ENCODE measurements around the gene LNPEP. TPM values are rescaled to one million over a fixed set of nuclear protein-coding genes. Genes with fewer than 3 reads are reported as not detected.

LNPEP gene
- total and polyA plus RNA-seq, 2 of the 4 experiments (the other 2 are of a cell fraction): 3.6 to 27.4 TPM

- no peak overlapping the region for H2BK20ac ChIP-seq (ENCODE audit: low read depth, low read length)
- no peak overlapping the region for H3K9ac ChIP-seq (ENCODE audit: low read depth, low read length)
- H3K79me1 ChIP-seq (ENCODE audit: low read depth in 1 of 2, low read length in 2 of 2): no peaks in the 10 kb centered on the region
- no peak overlapping the region for H3K23ac ChIP-seq (ENCODE audit: low read depth, low read length)
- no peak overlapping the region for H4K8ac ChIP-seq (ENCODE audit: low read depth in 2 of 2, low read length in 2 of 2)
- peaks cover 3% of the 10 kb centered on the region for H3K27me3 ChIP-seq (ENCODE audit: control insufficient read depth, insufficient read depth, low read length)
- no peak for DNase-seq
- no peak overlapping the region for H2BK15ac ChIP-seq (ENCODE audit: low read depth, low read length)
- ChIA-PET POLR2A (ENCODE audit: unreplicated experiment) (no interaction called here), CTCF (interaction anchor here (0.8 kb wide), 1 partner anchor 28 kb away, joined by 3 read pairs; no protein-coding TSS in a partner anchor)
- no peak overlapping the region for H4K91ac ChIP-seq (ENCODE audit: insufficient read depth, low read depth, low read length)
- in situ Hi-C loops (cut with MboI; ENCODE audit: low sequenced_read_pairs): no loop called here
- no peaks in the 10 kb centered on the region for H3K9me1 ChIP-seq (ENCODE audit: insufficient read depth, low read length)
- no peak overlapping the region for H2BK5ac ChIP-seq (ENCODE audit: low read depth, low read length, poor library complexity, severe bottlenecking)
- no peaks in the 10 kb centered on the region; the same call in 1 of the 2 replicates for H3K4me1 ChIP-seq (ENCODE audit: control insufficient read depth, insufficient read depth, low read length)
- no peak overlapping the region for H2AFZ ChIP-seq (replicated peaks; ENCODE audit: low read length, poor library complexity)
- no peak overlapping the region for H3K4me3 ChIP-seq (ENCODE audit: insufficient read depth, low read depth, low read length)
- H2AK9ac ChIP-seq (replicated peaks; ENCODE audit: low read depth, low read length, poor library complexity): no peak overlapping the region
- H3K4ac ChIP-seq (ENCODE audit: low read depth, low read length): no peak overlapping the region
- no peaks in the 10 kb centered on the region; the same call in 1 of the 2 replicates for H3K9me3 ChIP-seq (ENCODE audit: control insufficient read depth, insufficient read depth, low read length)
- no peak overlapping the region for H3K18ac ChIP-seq (ENCODE audit: low read depth, low read length)
- H3K14ac ChIP-seq (replicated peaks; ENCODE audit: low read depth, low read length): no peak overlapping the region
- H2AK5ac ChIP-seq (ENCODE audit: low read depth, low read length): no peak overlapping the region
- no peaks in the 10 kb centered on the region for H4K20me1 ChIP-seq (ENCODE audit: insufficient read depth, low read length)
- BruUV-seq (replicated peaks): no TSS peak
- no peak overlapping the region for H2BK120ac ChIP-seq (ENCODE audit: low read depth, low read length)
- no peak for TF ChIP-seq RCOR1 (IDR thresholded peaks at IDR 0.05; ENCODE audit: insufficient replicate concordance, low read length)
- no peak for TF ChIP-seq POLR2A (IDR thresholded peaks at IDR 0.05; ENCODE audit: low read depth, low read length)
- TF ChIP-seq CHD1 (IDR thresholded peaks at IDR 0.05; ENCODE audit: low read depth, low read length): no peak
- TF ChIP-seq BHLHE40 (IDR thresholded peaks at IDR 0.05; ENCODE audit: low read depth, low read length): no peak
- no peak for TF ChIP-seq SMC3 (IDR thresholded peaks at IDR 0.05; ENCODE audit: low read depth, low read length)
- no peak for TF ChIP-seq MXI1 (IDR thresholded peaks at IDR 0.05; ENCODE audit: borderline replicate concordance, low read depth, low read length)
- TF ChIP-seq FOS (IDR thresholded peaks at IDR 0.05; ENCODE audit: low read depth, low read length): no peak
- TF ChIP-seq RAD21 (IDR thresholded peaks at IDR 0.05; ENCODE audit: low read length): no peak
- no peak for TF ChIP-seq CEBPB (IDR thresholded peaks at IDR 0.05; ENCODE audit: low read depth, low read length)
- TF ChIP-seq ELK1 (IDR thresholded peaks at IDR 0.05; ENCODE audit: borderline replicate concordance, low read depth, low read length): no peak
- TF ChIP-seq MAZ (IDR thresholded peaks at IDR 0.05; ENCODE audit: borderline replicate concordance, low read depth, low read length): no peak
- TF ChIP-seq USF2 (IDR thresholded peaks at IDR 0.05; ENCODE audit: low read depth, low read length): no peak
- TF ChIP-seq CTCF (conservative IDR thresholded peaks at IDR 0.05; ENCODE audit: low read depth, low read length): no peak
- no peak for TF ChIP-seq MAFK (IDR thresholded peaks at IDR 0.05; ENCODE audit: low read depth, low read length)
- TF ChIP-seq NFE2L2 (IDR thresholded peaks at IDR 0.05; ENCODE audit: low read depth, low read length): no peak
- TF ChIP-seq RFX5 (IDR thresholded peaks at IDR 0.05; ENCODE audit: low read depth, low read length): no peak
- dilution Hi-C loops (cut with HindIII; ENCODE audit: low sequenced_read_pairs, unreplicated experiment): no loop called here
- H4K5ac ChIP-seq (ENCODE audit: low read depth, low read length): no peak overlapping the region
- no peaks in the 10 kb centered on the region for H3K36me3 ChIP-seq (ENCODE audit: control insufficient read depth, insufficient read depth, low read length)
- no peak overlapping the region for H3K56ac ChIP-seq (ENCODE audit: extremely low read depth, insufficient read depth, low read length)
- no peak for ATAC-seq (ENCODE audit: low read depth)
- H3K27ac ChIP-seq (ENCODE audit: insufficient read depth, low read length): no peak overlapping the region
- intact Hi-C loops (cut with micrococcal nuclease): no loop called here
- H3K4me2 ChIP-seq (ENCODE audit: low read depth, low read length): no peak overlapping the region
- no CpG with 5 or more reads among the region's 7 CpGs for WGBS, 2 experiments (ENCODE audit: extremely low coverage in 2 of 2, insufficient read length in 1 of 2)
These were observed 107.1 kb downstream of the LNPEP start for GRCh38 chr5:97042996-97043395.
